GM13976 (cell line): Measurements from ENCODE around the gene LSM5.

ENCODE experiments used
- DNase-seq: peaks from one replicate; pipeline ENCODE4 v3.0.0; 2012; ENCODE audit warnings: low spot score
- in situ Hi-C: fragments of 300-500 bp; cut with MboI; formaldehyde crosslinking; loops from one replicate; pipeline ENCODE4 v1.12.0; 2022; ENCODE audit warnings: low sequenced_read_pairs, mixed read lengths, inconsistent platforms; ENCODE audit not compliant: unreplicated experiment
- TF ChIP-seq, protein P1 (sequence below): IDR thresholded peaks from 2 replicates; pipeline ENCODE4 v1.5.1; 2012; ENCODE audit warnings: borderline replicate concordance, mild to moderate bottlenecking; ENCODE audit not compliant: insufficient read depth; ENCODE audit errors: extremely low read depth, missing control alignments, control extremely low read depth

Gene LSM5

DNA sequence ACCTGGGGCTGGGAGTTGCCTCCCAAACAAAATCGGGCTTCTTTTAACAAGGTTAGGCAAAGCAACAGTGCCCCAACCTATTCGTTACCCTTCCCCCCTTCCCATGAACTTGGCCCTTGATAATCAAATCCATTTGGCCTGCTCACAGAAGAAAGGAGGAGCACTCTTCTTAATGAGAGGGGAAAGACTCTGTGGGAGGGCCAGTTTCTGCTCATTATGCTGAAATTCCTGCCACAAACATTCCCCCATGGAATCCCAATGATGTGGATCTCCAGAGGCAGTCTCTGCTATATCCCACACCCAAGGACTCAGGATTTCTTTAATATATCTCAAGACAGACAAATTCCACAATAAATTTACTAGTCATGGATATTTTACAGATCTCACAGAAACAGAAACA lies 43.0 kb downstream of the LSM5 start:
- no peak for DNase-seq
- TF ChIP-seq, protein P1, sequence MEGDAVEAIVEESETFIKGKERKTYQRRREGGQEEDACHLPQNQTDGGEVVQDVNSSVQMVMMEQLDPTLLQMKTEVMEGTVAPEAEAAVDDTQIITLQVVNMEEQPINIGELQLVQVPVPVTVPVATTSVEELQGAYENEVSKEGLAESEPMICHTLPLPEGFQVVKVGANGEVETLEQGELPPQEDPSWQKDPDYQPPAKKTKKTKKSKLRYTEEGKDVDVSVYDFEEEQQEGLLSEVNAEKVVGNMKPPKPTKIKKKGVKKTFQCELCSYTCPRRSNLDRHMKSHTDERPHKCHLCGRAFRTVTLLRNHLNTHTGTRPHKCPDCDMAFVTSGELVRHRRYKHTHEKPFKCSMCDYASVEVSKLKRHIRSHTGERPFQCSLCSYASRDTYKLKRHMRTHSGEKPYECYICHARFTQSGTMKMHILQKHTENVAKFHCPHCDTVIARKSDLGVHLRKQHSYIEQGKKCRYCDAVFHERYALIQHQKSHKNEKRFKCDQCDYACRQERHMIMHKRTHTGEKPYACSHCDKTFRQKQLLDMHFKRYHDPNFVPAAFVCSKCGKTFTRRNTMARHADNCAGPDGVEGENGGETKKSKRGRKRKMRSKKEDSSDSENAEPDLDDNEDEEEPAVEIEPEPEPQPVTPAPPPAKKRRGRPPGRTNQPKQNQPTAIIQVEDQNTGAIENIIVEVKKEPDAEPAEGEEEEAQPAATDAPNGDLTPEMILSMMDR: no peak
- in situ Hi-C loops: no loop called here

- in situ Hi-C loops: no loop called here
- TF ChIP-seq, protein P1: no peak
- no peak for DNase-seq
These were observed 53.8 kb downstream of the LSM5 start for GRCh38 chr7:32436146-32436928.
